Measurements from ENCODE around the gene WDR55. TPM values are rescaled to one million over a fixed set of nuclear protein-coding genes. Genes with fewer than 3 reads are reported as not detected.
"Not testable (repeated sequence)": the region's sequence is repeated elsewhere in the genome, so short reads cannot be mapped to it uniquely, and the experiment has no call there.

Gene WDR55
- total RNA-seq, 1 experiment from 2014 or later, result 45.8 TPM

DNA sequence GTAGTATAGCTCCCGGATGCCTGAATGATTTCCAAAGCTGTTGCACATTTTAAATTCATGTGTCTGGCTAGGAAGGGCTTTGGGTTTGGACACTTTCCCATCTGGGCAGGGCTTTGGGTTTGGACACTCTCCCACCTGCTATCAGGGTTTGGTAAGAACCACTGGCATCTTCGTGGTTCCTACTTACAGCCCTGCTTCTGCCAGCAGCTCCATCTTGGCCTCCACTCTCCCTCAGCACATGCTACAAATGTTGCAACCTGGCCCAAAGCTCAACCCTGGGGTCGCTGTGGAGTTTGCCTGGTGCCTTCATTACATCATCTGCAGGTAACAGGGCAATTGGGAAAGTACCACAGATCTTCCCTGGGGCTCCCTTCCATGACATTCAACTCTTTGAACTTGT is 22.0 kb upstream of the WDR55 start:
- no peak for DNase-seq (ENCODE audit: low spot score)

- peak; percentile 29 for DNase-seq (ENCODE audit: low spot score)
These were observed 17.7 kb upstream of the WDR55 start for GRCh38 chr5:140647042-140647419.

GRCh38 chr5:140658870-140659269 is 5.8 kb upstream of the WDR55 start:
- DNase-seq (ENCODE audit: low spot score), result no peak

GRCh38 chr5:140660371-140660770 is 4.3 kb upstream of the WDR55 start:
- DNase-seq (ENCODE audit: low spot score), result not testable (repeated sequence)

GRCh38 chr5:140664030-140664358 is 710 bp upstream of the WDR55 start:
- DNase-seq (ENCODE audit: low spot score), result no peak

DNA sequence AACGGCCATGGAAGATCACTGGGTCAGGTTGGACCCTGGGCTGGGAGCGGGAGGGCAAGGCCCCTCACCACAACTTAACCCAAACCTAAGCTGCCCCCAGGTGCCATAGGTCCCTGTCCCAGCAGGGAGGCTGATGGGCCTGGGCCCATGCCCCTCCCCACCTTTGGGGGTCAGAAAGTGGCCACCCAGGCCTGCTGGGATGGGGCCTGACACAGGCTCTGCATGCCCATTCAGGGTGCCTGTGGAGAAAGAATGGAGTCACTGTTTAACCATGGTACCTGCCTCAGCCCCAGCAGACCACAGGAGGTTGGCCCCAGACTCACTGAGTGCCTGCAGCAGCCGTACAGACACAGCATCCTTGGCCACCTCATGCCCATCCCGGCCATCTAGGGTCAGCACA is 6.3 kb downstream of the WDR55 start:
- not testable (repeated sequence) for DNase-seq (ENCODE audit: low spot score)

DNA sequence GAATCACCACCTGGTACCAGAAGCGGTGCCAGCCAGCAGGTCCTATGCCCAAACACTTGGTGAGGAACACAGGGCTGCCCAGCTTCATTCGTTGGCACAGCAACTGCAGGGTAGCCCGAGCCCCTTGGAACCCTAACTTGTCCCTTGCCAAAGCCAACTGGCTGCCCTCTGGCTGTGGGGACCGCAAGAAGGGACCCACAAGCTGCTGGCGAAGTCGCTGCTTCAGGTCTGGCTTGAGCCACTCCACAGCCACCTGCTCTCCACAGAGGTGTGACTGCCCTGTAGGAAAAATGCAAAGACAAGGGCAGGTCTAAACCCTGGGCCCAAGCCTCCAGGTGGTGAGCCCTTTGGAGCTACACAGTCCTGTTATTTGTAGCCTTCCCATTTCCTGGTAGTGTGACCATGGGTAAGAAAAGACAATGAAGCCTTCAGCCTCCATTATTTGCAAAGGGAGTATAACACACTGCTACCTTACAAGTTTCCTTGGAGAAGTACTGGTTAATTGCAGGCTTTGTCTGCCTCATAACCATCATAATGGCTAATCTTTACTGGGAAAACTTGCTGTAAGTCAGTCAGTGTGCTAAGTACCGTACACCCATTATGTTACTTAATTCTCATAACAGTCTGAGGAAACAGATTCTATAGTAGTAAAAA is 6.9 kb downstream of the WDR55 start:
- no peak for DNase-seq (ENCODE audit: low spot score)

DNA sequence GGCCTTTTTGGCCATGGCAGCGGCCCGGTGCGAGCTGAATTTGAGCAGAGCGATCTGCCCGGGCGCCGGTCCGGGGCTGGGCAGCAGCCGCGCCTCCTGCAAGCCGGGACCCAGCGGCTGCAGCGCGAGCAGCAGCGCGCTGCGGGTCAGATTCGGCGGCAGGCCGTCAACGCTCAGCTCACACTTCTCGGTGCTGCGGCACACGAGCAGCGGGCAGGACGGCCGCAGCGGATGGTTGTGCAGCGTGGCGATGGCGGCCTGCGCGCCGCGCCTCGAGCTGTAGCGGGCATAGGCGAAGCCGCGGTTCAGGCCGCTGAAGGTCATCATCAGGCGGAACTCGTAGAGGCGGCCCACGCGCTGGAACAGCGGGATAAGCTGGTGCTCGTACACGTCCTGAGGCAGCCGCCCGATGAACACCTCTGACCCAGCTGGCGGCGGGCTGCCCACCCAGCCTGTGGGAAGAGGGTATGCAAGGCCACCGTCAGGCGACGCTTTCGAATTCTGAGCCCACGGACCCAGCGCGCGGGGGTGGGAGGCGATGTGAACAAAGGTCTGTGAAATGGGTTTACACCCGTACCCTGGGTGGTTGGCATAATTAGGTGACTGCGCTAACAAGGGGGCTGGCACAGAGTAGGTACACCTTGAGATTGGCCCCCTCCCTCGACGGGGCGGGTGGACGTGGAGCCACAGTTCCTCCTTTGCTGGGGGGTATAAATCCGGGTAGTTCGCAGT is 7.9 kb downstream of the WDR55 start:
- DNase-seq (ENCODE audit: low spot score), result no peak

GRCh38 chr5:140673187-140673976 is 8.7 kb downstream of the WDR55 start, which contains the start of gene DND1:
Gene DND1 (minus strand): TSS chr5:140673576. CDS start chr5:140673542, 34 bp downstream.
- no peak for DNase-seq (ENCODE audit: low spot score)

DNA sequence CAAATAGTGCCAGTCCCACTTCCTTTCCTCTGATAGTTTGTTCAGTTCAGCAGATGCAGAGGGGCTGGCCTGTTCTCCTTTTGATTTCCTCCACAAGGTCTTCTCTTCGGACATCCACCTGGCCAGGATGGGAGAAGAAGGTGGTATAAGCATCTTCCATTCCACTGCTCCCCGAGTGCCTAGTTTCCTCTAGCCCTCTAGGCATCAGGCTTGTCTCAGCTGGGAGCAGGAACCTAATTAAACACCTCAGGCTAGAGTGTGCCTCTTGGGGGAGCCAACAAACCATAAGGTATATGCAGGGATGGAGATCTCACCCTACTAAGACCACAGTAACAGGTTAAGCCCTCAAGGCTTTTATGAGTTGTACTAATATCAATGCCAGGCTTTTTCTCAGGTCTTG is 9.5 kb downstream of the WDR55 start:
- no peak for DNase-seq (ENCODE audit: low spot score)

DNA sequence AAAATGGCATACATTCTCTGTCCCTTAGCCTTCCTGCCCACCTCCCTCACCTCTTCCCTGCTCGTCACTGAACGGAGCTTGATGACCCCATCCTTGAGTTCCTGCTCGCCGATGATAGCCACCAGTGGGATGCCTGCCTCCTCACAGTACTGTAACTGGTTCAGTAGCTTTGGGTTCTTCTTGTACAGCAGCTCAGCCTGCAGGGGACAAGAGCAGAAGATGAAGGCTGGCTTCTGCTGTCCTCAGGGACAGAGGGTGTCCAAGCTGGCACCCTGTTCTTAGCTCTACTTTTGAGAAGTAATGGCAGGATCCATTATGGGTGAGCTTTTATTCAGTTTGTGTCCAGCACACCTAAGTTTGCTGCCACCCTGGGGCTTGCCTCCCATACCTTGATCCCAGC is 9.9 kb downstream of the WDR55 start:
- no peak for DNase-seq (ENCODE audit: low spot score)

GRCh38 chr5:140677947-140678346 is 13.2 kb downstream of the WDR55 start:
- no peak for DNase-seq (ENCODE audit: low spot score)

DNA sequence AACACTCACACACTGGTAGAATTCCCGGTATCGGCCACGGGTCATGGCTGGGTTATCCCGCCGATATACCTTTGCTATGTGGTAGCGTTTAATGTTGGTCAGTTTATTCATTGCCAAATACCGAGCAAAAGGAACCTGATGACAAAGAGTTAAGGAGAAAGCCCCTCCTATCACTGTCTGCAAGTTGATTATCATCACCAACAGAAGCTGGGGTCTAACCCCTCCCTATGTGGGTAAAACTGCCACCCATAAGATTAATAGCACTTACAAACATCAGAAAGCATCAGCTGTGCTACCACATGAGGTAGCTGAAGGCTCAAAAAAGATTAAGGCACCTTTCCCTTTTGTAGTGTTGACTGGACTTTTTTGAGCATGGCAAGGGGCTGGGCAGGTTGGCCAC is 14.3 kb downstream of the WDR55 start:
- no peak for DNase-seq (ENCODE audit: low spot score)

DNA sequence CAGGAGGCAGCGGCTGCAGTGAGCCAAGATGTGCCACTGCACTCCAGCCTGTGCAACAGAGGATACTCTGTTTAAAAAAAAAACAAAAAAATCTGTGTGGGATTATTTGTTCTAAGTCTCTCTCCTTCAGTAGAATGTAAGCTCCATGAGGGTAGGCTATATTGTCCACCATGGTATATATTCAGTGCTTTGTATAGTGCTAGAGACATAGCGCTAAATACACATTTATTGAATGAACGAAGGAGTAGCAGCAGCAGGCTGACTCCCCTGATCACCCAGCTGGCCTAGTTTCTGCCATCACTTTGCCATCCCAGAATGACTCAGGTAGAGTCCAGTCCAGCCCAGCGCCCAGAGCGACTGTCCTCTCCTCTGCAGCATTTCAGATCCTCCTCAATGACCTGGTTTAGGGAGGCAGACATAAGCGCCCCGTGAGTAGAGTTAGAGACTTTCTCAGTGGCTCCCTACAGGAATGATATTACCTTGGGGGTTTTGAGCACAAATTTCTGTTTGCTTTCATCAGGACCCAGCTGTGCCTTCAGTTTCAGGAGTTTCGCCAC is 25.8 kb downstream of the WDR55 start:
- DNase-seq (ENCODE audit: low spot score), result no peak

GRCh38 chr5:140690941-140691924 is 26.5 kb downstream of the WDR55 start, which contains the start of the genes HARS1 and HARS2:
Gene HARS1 (minus strand): TSS chr5:140691370. CDS start chr5:140691304, 66 bp downstream.
Gene HARS2 (plus strand): TSS chr5:140691455. CDS start chr5:140691649, 194 bp downstream.
- DNase-seq (ENCODE audit: low spot score), result peak; percentile 96

DNA sequence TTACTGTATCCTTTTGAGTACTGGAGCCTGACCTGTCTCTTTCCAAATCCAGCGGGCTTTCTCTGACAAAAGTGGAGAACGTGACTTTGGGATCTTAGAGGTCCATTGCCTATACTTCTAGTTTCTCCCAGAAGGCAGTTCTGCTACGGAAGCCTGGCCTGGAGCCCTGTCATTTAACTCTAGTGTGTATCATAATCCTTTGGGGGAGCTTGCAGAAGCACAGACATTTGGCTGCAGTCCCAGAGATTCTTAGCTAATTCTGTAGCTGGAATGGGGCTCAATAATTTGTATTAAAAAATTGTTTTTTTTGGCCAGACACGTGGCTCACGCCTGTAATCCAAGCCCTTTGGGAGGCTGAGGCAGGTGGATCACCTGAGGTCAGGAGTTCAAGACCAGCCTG is 29.6 kb downstream of the WDR55 start:
- DNase-seq (ENCODE audit: low spot score), result no peak

DNA sequence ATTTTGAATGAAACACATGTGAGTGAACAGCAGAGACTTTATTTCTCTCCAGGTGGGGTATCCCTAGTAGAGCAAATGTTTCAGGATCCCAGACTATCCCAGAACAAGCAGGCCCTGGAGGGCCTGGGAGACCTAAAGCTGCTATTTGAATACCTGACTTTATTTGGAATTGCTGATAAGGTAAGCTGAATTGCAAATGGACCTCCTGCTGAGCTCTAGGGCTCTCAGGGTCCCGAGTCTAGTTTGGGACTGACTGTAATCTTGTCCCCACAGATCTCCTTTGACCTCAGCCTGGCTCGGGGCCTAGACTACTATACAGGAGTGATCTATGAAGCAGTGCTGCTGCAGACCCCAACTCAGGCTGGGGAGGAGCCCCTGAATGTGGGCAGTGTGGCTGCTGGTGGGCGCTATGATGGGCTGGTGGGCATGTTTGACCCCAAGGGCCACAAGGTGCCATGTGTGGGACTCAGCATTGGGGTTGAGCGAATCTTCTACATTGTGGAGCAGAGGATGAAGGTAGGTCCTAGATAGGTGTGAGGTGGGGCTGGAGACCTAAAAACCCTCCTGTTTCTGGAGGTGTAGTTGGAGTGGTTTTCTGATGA is 32.3 kb downstream of the WDR55 start:
- DNase-seq (ENCODE audit: low spot score), result no peak

DNA sequence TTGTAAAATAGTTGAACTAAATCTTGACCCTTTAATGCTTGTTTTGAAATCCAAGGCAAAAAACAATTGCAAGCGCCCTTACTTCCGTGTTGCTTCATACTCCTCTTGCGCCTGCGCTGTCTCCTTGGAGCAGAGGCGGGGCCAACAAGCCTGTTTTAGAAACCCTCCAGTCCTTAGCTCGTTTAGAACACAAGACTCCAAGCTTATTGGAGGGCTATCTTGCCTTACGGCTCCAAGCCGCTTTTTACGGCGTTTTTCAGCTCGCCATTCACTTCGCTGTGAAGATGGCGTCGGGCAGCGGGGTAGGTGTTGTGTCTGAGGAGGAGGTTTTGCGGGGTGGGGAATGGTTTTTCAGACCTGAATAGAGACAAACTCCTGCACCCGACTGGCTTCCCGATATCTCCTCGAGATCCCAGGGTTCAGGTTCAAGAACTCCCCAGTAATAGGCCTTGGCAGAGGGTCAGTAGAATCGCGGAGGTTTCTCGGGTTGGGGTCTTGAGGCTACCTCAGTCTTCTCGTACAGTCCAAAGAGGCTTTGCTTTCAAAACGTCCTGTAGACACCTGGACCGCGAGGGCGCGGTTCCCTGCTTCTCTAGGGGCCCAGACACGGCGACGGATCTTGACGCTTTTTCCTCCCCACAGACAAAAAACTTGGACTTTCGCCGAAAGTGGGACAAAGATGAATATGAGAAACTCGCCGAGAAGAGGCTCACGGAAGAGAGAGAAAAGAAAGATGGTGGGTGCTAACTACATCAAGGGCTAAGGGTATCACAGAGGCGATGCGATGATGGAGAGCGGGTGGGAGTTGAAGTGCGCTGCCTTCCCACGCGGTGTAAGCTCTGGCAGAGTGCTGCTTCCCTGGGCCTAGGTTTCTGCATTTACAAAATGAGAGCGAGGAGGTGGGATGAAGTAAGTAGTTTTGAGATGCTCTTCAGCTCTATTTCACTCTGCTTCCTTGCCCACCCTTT is 35.8 kb downstream of the WDR55 start, which contains the start of gene ZMAT2:
ZMAT2 (plus strand) TSS at position 271 of the 968 bp plus-strand sequence; CDS start at position 285, 14 bp downstream.
- DNase-seq (ENCODE audit: low spot score), result peak; percentile 96

- DNase-seq (ENCODE audit: low spot score), result no peak
These were observed 43.1 kb downstream of the WDR55 start for GRCh38 chr5:140707812-140708211.

Measured in HT-29 (cell line).